Rectal smooth muscle tissue (tissue), 1 donor: ENCODE data around the gene RRP8.

ENCODE experiments used
- H3K27ac ChIP-seq: one replicate; pipeline ENCODE4 v1.7.0; 2013; ENCODE audit warnings: low read depth, low read length, inconsistent platforms
- H3K27me3 ChIP-seq: one replicate; pipeline ENCODE4 v1.7.0; 2013; ENCODE audit warnings: low read length; ENCODE audit not compliant: control insufficient read depth, insufficient read depth
- H3K36me3 ChIP-seq: one replicate; pipeline ENCODE4 v1.7.0; 2013; ENCODE audit warnings: low read length; ENCODE audit not compliant: control insufficient read depth, insufficient read depth
- H3K4me1 ChIP-seq: one replicate; pipeline ENCODE4 v1.7.0; 2013; ENCODE audit warnings: low read length; ENCODE audit not compliant: control insufficient read depth, insufficient read depth
- H3K4me3 ChIP-seq: one replicate; pipeline ENCODE4 v1.7.0; 2013; ENCODE audit warnings: low read length
- H3K9ac ChIP-seq: one replicate; pipeline ENCODE4 v1.7.0; 2013; ENCODE audit warnings: low read length

Gene RRP8

GRCh38 chr11:6603287-6604080 lies at the start of gene RRP8, which contains the start of gene ILK:
RRP8 (minus strand) TSS chr11:6603616; CDS start chr11:6603502, 114 bp downstream.
ILK (plus strand) TSS chr11:6603774; CDS start chr11:6604272, 498 bp downstream.
- Histone ChIP-seq H3K9ac (peak within 1 kb of the TSS; percentile 97), H3K4me1 (peaks cover 37% of the 10 kb centered on the region), H3K36me3 (peaks cover 33% of the 10 kb centered on the region), H3K27me3 (no peaks in the 10 kb centered on the region), H3K27ac (peak within 1 kb of the TSS; percentile 99), H3K4me3 (peak within 1 kb of the TSS; percentile 88)

- no peaks in the 10 kb centered on the region for H3K36me3 ChIP-seq
- H3K9ac ChIP-seq: no peak overlapping the region
- H3K27me3 ChIP-seq: peaks cover 4% of the 10 kb centered on the region
- no peak overlapping the region for H3K27ac ChIP-seq
- peaks cover 9% of the 10 kb centered on the region for H3K4me1 ChIP-seq
- no peak overlapping the region for H3K4me3 ChIP-seq
Measured at GRCh38 chr11:6653097-6653496, 49.7 kb upstream of the RRP8 start.

GRCh38 chr11:6652182-6652581 lies 48.8 kb upstream of the RRP8 start:
- Histone ChIP-seq H3K27me3 (peaks cover 2% of the 10 kb centered on the region), H3K36me3 (no peaks in the 10 kb centered on the region), H3K4me3 (no peak overlapping the region), H3K27ac (no peak overlapping the region), H3K9ac (no peak overlapping the region), H3K4me1 (peaks cover 10% of the 10 kb centered on the region)

GRCh38 chr11:6650980-6651379 lies 47.6 kb upstream of the RRP8 start:
- Histone ChIP-seq H3K4me3 (no peak overlapping the region), H3K9ac (no peak overlapping the region), H3K36me3 (no peaks in the 10 kb centered on the region), H3K4me1 (peaks cover 12% of the 10 kb centered on the region), H3K27ac (no peak overlapping the region), H3K27me3 (no peaks in the 10 kb centered on the region)

GRCh38 chr11:6650104-6650503 lies 46.7 kb upstream of the RRP8 start:
- Histone ChIP-seq H3K27ac (no peak overlapping the region), H3K27me3 (no peaks in the 10 kb centered on the region), H3K4me1 (peaks cover 12% of the 10 kb centered on the region), H3K4me3 (no peak overlapping the region), H3K9ac (no peak overlapping the region), H3K36me3 (no peaks in the 10 kb centered on the region)

- Histone ChIP-seq H3K36me3 (no peaks in the 10 kb centered on the region), H3K27me3 (no peaks in the 10 kb centered on the region), H3K4me3 (no peak overlapping the region), H3K27ac (no peak overlapping the region), H3K9ac (no peak overlapping the region), H3K4me1 (peaks cover 3% of the 10 kb centered on the region)
Measured at GRCh38 chr11:6648501-6648900, 45.1 kb upstream of the RRP8 start.

DNA sequence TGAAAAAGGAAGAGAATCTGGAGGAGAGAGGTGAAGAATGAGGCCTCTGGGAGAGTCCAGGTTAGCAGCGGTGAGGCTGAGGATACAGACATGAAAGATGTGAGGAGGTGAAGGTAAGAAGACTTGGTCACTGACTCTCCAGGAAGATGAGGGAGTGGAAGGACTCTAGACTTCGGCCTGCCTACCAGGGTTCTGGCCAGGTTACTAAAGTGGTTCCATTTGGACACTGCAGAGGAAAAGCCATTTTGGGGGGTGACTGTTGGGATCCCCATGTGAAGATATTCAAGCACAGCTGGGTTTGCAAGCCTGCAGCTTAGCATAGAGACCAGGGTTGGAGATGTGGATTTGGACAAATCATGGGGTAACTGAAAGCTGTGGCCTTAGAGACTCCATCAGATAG lies 44.4 kb upstream of the RRP8 start:
- H3K9ac ChIP-seq: no peak overlapping the region
- no peaks in the 10 kb centered on the region for H3K36me3 ChIP-seq
- peak overlapping the region; percentile 65 for H3K27ac ChIP-seq
- no peaks in the 10 kb centered on the region for H3K27me3 ChIP-seq
- H3K4me3 ChIP-seq: no peak overlapping the region
- peaks cover 3% of the 10 kb centered on the region for H3K4me1 ChIP-seq

DNA sequence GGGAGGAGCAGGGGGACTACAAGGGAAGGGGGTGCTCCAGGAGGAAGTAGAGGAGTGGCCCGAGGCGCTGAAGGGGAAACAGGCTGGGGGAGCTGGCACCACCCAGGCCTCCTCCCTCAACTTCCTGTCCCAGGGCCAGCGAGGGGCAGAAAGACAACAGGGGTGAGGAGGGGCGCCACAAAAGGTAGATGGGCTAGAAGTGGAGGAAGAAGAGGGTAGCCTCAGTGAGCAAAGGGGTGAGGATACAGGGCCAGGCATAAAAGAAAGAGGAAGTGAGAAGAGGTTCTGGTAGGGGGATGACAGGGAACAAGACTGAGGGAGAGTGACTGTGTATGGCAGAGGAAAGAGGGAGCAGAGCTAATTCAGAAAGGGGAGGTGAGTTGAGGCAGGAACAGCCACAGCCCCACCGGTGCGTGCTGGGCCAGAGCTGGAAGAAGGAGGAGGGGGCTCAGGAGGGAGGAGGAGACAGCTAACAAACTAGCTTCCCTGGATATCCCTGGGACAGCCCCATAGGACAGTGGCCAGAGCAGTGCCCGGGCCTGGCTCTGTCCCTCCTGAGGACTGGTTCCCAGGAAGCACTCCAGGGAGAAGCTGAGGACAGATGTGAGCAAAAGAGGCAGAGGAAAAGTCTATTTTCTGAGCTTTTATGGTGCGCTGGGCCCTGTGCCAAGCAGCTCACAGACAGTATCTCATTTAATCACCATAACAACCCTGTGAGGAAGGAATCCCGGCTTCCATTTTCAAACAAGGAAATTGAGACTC lies 43.7 kb upstream of the RRP8 start:
- no peak overlapping the region for H3K9ac ChIP-seq
- peaks cover 3% of the 10 kb centered on the region for H3K4me1 ChIP-seq
- peak overlapping the region; percentile 65 for H3K27ac ChIP-seq
- no peaks in the 10 kb centered on the region for H3K27me3 ChIP-seq
- H3K36me3 ChIP-seq: no peaks in the 10 kb centered on the region
- no peak overlapping the region for H3K4me3 ChIP-seq

DNA sequence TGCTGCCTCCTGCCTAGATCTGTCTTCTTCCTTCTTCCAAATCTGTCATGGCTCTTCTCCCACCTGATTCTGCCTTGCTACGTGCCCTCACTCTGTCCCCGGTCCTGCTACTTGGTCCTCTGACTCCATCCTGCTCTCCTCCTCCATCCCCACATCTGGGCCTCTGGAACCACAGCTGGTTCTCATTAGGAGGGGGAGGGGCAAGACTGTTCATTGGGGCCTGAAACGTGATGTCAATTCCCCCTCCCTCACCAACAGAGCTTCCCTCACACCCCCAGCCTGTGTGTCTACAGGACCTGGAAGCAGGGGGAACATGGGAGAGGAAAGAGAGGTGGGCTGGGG lies 43.1 kb upstream of the RRP8 start:
- Histone ChIP-seq H3K4me3 (peak overlapping the region; percentile 34), H3K27me3 (no peaks in the 10 kb centered on the region), H3K27ac (peak overlapping the region; percentile 65), H3K4me1 (peaks cover 3% of the 10 kb centered on the region), H3K9ac (no peak overlapping the region), H3K36me3 (no peaks in the 10 kb centered on the region)

DNA sequence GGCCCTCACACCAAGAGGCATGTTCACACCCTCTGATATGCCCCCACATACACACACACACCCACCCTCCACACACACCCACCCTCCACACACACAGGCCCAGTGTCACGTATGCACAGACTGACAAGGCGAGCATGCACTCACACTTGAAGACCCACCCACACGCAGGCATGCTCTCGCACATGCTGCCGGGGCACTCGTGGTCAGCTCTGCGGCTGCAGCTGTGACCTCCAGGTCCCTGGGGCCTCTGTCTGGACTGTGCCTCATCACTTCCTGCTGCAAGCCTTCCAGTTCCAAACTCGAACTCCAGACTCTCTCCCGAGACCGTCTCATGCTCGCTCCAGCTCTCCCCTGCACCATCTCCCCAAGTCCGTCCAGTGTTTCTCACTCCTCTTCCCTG lies 42.7 kb upstream of the RRP8 start:
- Histone ChIP-seq H3K4me3 (peak overlapping the region; percentile 34), H3K27me3 (no peaks in the 10 kb centered on the region), H3K9ac (no peak overlapping the region), H3K4me1 (peaks cover 3% of the 10 kb centered on the region), H3K36me3 (no peaks in the 10 kb centered on the region), H3K27ac (no peak overlapping the region)

- Histone ChIP-seq H3K4me1 (peaks cover 10% of the 10 kb centered on the region), H3K9ac (no peak overlapping the region), H3K36me3 (no peaks in the 10 kb centered on the region), H3K27me3 (no peaks in the 10 kb centered on the region), H3K4me3 (no peak overlapping the region), H3K27ac (no peak overlapping the region)
Measured at GRCh38 chr11:6642957-6643356, 39.5 kb upstream of the RRP8 start.

DNA sequence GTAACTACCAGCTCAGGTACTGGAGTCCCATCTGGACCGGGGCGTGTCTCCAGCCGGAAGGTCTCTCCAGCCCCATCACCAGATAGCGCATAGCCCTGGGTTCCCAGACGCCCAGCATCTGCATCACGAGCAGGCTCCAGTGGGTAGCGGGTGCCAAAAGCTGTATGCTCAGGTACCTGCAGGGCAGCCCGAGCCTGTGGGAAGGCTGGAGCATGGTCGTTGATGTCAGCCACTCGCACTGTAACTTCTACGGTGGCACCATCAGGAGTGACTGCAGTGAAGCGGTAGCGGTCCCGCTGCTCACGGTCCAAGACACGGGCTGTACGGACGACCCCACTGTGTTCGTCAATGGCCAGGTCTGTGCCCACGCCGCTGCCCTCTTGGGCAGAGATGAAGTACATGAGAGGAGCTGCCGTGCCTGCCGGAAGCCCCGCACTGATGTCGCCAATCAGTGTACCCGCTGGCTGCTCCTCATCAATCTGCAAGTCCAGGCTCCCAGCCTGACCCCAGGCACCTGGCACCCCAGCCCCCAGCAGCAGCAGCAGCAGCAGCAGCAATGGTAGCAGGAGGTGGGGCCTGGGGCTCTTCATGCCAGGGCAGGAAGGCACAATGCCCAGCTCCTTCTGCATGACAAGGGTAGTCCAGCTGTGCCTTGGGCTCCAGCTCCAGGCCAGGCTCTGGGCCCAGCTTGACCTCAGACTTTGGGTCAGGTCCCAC lies 37.7 kb upstream of the RRP8 start:
- Histone ChIP-seq H3K9ac (no peak overlapping the region), H3K4me1 (peaks cover 13% of the 10 kb centered on the region), H3K4me3 (no peak overlapping the region), H3K27ac (no peak overlapping the region), H3K36me3 (no peaks in the 10 kb centered on the region), H3K27me3 (no peaks in the 10 kb centered on the region)
